Measurements from ENCODE around the gene PRRT1. TPM values are rescaled to one million over a fixed set of nuclear protein-coding genes. Genes with fewer than 3 reads are reported as not detected.

Gene PRRT1
- total RNA-seq, 1 donor from 2014 or later, result 1.4 TPM

DNA sequence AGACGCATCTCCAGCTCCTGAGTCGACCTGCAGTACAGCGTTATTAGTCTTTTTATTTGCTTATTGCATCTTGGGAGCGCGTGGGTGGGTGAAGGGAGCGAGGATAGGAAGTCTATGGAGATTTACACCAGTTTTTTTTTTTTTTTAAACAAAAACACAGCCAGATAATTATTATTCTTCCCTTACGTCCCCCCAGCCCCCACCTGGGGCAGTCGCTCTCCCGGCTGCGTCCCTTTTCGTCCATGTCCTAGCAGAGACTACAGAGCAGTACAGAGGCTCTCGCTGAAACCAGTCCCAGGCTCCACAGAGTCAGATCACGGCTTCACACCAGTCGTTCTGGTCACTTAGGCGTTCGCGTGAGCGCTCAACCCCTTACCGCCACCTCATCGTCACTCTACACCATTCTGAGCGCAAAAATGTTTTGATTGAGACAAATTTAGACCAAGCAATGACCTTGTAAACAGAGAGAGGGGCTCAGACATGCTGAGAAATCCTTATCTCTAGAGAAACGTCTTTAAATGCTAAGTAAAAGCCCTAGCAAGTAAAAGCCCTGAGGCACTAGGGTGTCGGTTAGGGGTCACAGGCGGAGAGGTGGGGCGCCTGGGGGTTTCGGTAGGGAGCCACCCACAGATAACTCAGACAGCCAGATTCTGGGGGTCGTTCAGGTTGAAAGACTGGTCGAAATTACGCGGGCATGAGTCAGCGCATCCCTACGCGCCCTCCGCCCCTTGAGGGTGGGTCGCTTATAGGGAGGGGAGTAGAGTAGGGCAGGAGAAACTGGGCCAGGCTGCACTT, 1.2 kb upstream of the PRRT1 start:
- TF ChIP-seq, protein P1, sequence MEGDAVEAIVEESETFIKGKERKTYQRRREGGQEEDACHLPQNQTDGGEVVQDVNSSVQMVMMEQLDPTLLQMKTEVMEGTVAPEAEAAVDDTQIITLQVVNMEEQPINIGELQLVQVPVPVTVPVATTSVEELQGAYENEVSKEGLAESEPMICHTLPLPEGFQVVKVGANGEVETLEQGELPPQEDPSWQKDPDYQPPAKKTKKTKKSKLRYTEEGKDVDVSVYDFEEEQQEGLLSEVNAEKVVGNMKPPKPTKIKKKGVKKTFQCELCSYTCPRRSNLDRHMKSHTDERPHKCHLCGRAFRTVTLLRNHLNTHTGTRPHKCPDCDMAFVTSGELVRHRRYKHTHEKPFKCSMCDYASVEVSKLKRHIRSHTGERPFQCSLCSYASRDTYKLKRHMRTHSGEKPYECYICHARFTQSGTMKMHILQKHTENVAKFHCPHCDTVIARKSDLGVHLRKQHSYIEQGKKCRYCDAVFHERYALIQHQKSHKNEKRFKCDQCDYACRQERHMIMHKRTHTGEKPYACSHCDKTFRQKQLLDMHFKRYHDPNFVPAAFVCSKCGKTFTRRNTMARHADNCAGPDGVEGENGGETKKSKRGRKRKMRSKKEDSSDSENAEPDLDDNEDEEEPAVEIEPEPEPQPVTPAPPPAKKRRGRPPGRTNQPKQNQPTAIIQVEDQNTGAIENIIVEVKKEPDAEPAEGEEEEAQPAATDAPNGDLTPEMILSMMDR (IDR thresholded peaks at IDR 0.05), result no peak
- H3K36me3 ChIP-seq, result peaks cover 19 to 26% of the 10 kb centered on the region in 2 donors
- intact Hi-C loops (cut with DNase I), result loop anchor here (1.0 to 10.0 kb wide), 5 partner anchors 23 to 418 kb away; partner anchors contain the start of genes AGPAT1, CLIC1, FKBPL and NELFE
- DNase-seq (ENCODE audit: low spot score in 2 of 2), result no peak
- no peaks in the 10 kb centered on the region for H3K27me3 ChIP-seq
- no peaks in the 10 kb centered on the region for H3K9me3 ChIP-seq
- peak overlapping the region; percentile 79 to 86 for H3K4me3 ChIP-seq
- peak overlapping the region; percentile 90 to 96 for H3K27ac ChIP-seq
- H3K4me1 ChIP-seq, result peaks cover 12 to 27% of the 10 kb centered on the region in 2 donors

DNA sequence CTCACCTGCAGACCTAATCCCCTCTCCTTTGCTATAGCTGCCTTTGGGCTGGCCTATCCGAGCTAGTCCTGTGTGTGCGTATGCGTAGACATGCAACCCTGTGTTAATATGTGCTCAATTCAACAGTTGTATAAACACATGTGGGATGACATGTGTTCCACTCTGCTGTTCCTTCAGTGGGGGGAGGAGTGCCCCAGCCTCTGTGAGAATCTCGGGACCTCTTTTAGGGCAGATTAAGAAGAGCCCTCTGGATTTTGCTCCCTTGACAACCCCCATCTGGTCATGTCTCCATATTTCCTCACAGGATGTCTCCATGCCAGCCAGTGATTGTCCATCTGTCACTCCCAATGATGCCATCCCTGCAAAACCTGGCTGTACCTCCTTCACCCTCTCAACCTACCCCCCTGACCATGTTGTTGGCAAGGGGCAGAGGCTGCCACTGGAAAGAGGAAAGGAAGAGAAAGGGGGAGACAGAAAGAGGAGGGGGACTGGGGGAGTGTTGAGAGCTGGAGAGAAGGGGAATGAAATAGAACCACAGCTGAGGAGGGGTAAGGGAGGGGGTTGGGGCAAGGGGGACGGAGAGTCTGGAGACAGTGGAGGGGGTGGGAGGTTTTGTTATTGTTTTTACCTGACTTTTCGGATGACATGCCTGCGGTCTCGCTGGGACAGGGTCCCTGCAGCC, 417 bp downstream of the PRRT1 start:
- no peaks in the 10 kb centered on the region for H3K27me3 ChIP-seq
- peak overlapping the region; percentile 79 to 86 for H3K4me3 ChIP-seq
- H3K36me3 ChIP-seq, result peaks cover 10 to 13% of the 10 kb centered on the region in 2 donors
- H3K27ac ChIP-seq, result peak overlapping the region; percentile 90 to 96
- DNase-seq (ENCODE audit: low spot score in 2 of 2), result no peak
- peaks cover 12 to 27% of the 10 kb centered on the region in 2 donors for H3K4me1 ChIP-seq
- intact Hi-C loops (cut with DNase I), result loop anchor here (5.0 to 10.0 kb wide), 3 partner anchors 107 to 417 kb away; partner anchors contain the start of genes CLIC1, NELFE and SKIC2
- H3K9me3 ChIP-seq, result no peaks in the 10 kb centered on the region
- TF ChIP-seq, protein P1 (IDR thresholded peaks at IDR 0.05), result no peak

DNA sequence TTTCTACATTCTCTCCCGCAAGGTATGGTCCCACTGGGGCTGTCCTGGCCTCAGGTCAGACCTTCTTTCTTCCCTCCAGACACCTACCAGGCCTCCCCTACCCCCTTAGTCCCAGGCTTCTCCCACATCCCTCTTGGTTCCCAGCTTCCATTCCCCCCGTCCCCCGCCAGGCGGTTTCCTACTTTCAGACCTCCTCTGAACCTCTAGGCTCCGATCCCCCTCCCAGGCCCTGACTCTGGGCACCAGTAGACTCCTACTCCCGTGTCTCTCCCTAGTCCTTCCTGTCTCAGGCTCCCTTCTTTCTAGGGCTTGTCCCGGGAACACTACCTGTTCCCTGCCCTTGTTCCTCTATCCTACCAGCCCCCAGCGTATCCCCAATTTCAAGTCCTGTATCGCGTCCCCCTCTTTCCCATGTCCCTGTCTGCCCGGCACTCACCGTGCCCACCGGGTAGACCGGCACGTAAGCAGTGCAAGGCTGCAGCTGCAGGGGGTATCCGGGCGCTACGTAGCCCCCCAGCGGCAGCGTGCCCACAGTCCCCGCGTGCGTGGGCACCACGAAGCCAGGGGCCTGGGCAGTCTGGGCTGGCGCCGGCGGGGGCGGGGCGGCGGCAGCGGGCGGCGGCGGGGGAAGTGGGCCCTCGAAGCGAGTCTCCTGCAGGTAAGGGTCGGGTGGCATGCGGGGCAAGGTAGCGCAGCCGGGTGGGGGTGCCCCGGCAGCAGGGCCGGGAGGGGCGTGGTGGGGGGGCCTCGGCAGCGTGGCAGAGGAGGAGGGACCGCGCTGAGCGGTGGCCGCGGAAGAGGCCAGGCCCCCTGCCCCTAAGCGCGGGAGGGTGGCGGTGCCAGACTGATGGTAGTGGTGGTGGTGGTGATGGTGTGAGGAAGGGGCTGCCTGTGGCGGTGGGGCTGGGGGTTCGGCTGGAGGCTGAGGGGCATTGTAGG, 1.5 kb downstream of the PRRT1 start:
- Histone ChIP-seq H3K9me3 (no peaks in the 10 kb centered on the region), H3K36me3 (peaks cover 10 to 13% of the 10 kb centered on the region in 2 donors), H3K4me3 (peak overlapping the region; percentile 2 to 86), H3K27ac (peak overlapping the region in 1 of 2 donors; percentile 17), H3K27me3 (no peaks in the 10 kb centered on the region), H3K4me1 (peaks cover 12 to 21% of the 10 kb centered on the region in 2 donors)
- TF ChIP-seq, protein P1 (IDR thresholded peaks at IDR 0.05), result no peak
- intact Hi-C loops (cut with DNase I), result loop anchor here (5.0 to 10.0 kb wide), 3 partner anchors 105 to 415 kb away; partner anchors contain the start of genes CLIC1, NELFE and SKIC2
- DNase-seq (ENCODE audit: low spot score in 2 of 2), result no peak

DNA sequence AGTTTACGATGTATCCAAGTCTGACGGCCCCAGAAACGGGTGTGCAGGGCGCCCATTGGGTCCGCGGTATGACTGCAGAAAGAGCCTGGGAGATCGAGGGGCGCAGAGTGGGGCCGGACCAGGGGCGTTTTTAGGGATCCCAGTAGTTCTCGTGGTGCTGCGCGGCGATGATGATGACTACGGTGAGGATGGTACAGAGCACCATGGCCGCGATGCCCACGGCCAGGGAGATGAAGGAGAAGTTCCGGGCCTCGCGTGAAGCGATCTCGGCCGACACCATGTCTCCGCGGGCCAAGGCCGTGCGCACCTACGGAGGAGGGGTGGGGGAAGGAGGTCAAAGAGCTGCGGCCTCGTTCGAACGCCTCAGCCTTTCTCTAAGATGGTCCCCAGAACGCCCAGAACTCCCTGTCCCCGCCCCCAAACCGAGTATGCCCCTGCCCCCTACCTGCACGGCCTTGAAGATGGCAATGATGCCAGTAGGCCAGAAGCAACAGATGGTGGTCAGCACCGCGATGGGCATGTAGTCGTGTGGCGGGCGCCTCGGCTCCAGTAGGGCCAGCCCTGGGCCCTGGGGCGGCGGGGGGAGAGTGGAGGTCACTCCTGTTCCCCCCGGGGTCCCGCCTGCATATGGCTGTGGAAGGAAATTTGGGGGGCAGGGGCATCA, 2.5 kb downstream of the PRRT1 start:
- H3K4me1 ChIP-seq, result peaks cover 8 to 18% of the 10 kb centered on the region in 2 donors
- no peaks in the 10 kb centered on the region for H3K27me3 ChIP-seq
- H3K27ac ChIP-seq, result no peak overlapping the region
- intact Hi-C loops (cut with DNase I), result no loop called here
- H3K4me3 ChIP-seq, result no peak overlapping the region
- H3K36me3 ChIP-seq, result peaks cover 10 to 13% of the 10 kb centered on the region in 2 donors
- DNase-seq (ENCODE audit: low spot score in 2 of 2), result no peak
- TF ChIP-seq, protein P1 (IDR thresholded peaks at IDR 0.05), result no peak
- H3K9me3 ChIP-seq, result no peaks in the 10 kb centered on the region
